HG03095 (cell line): ENCODE results near the gene ZNF816.
"Not testable (repeated sequence)": the region's sequence is repeated elsewhere in the genome, so short reads cannot be mapped to it uniquely, and the experiment has no call there.

ENCODE experiments used
- ATAC-seq: cut with Tn5 transposase; IDR thresholded peaks from one replicate; pipeline ENCODE4 v1.9.1; 2021; ENCODE audit warnings: moderate library complexity; ENCODE audit not compliant: unreplicated experiment

The ZNF816 gene

DNA sequence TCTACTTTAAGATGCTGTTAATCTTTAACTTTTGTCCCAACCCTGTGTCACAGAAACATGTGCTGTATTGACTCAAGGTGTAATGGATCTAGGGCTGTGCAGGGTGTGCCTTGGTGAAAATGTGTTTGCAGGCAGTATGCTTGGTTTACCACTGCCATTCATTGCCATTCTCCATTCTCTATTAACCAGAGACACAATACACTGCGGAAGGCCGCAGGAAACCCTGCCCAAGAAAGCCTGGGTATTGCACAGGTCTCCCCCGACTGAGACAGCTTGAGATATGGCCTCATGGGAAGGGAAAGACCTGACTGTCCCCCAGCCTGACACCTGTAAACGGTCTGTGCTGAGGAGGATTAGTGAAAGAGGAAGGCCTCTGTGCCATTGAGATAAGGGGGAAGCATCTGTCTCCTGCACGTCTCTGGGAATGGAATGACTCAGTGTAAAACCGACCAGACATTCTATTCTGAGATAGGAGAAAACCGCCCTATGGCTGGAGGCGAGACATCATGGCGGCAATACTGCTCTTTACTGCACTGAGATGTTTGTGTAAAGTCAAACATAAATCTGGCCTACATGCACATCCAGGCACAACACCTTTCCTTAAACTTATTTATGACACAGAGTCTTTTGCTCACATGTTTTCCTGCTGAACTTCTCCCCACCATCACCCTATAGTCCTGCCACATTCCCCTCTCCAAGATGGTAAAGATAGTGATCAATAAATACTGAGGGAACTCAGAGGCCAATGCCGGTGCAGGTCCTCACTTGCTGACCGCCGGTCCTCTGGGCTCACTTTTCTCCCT lies 26.3 kb downstream of the ZNF816 start:
- ATAC-seq: no peak

DNA sequence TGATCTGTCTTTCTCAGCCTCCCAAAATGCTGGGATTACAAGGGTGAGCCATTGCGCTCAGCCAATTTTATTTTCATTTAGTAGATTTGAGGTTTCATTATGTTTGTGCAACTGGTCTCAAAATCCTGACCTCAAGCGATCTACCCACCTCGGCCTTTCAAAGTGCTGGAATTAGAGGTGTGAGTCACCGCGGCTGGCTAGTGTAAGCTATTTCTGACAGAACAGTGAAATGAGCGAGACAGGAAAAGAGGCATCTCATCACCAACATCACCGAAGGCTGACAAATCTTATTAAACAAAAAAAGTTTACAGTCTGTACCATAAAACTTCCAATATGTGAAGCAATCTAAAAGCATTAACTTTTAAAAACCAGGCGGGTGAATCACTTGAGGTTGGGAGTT lies 27.2 kb downstream of the ZNF816 start:
- ATAC-seq: no peak

DNA sequence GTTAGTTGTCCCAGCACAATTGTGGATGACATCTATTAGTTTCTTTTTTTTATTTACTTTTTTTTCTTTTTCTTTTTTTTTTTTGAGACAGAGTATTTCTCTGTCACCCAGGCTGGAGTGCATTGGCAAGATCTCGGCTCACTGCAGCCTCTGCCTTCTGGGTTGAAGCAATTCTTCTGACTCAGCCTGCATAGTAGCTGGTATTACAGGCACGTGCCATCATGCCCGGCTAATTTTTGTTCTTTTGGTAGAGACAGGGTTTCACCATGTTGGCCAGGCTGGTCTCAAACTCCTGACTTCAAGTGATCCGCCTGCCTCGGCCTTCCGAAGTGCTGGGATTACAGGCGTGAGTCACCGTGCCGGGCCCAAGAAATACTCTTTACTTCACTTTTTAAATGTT lies 38.0 kb downstream of the ZNF816 start:
- not testable (repeated sequence) for ATAC-seq

DNA sequence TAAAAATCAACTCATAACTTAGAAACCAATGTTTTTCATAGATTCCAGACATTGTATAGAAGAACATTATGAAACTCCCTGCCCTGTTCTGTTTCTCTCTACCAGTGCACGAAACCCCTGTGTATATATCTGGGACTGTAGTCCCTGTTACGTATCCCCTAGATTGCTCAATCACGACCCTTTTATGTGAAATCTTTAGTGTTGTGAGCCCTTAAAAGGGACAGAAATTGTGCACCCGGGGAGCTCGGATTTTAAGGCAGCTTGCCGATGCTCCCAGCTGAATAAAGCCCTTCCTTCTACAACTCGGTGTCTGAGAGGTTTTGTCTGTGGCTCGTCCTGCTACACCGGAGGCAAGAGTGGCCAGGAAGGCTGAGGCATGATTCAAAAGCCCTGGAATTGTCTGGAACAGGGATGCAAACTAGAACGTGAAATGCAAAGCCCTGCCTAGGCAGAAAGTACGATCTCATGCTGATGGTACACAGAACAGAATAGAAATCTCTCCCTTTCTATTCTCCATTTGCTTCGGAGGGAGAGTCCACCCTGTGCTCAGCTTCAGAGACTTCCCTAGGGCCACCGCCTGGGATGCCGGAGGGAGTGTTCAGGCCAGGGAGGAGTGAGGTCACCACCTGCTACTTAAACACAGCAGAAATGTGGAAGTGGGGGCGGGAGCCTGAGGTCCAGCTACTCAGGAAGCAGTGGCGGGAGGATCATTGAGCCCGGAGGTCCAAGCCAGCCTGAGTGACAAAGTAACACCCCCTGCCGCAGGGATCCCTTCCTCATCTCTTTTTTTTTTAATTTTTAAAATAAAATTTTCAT lies 38.7 kb downstream of the ZNF816 start:
- no peak for ATAC-seq

DNA sequence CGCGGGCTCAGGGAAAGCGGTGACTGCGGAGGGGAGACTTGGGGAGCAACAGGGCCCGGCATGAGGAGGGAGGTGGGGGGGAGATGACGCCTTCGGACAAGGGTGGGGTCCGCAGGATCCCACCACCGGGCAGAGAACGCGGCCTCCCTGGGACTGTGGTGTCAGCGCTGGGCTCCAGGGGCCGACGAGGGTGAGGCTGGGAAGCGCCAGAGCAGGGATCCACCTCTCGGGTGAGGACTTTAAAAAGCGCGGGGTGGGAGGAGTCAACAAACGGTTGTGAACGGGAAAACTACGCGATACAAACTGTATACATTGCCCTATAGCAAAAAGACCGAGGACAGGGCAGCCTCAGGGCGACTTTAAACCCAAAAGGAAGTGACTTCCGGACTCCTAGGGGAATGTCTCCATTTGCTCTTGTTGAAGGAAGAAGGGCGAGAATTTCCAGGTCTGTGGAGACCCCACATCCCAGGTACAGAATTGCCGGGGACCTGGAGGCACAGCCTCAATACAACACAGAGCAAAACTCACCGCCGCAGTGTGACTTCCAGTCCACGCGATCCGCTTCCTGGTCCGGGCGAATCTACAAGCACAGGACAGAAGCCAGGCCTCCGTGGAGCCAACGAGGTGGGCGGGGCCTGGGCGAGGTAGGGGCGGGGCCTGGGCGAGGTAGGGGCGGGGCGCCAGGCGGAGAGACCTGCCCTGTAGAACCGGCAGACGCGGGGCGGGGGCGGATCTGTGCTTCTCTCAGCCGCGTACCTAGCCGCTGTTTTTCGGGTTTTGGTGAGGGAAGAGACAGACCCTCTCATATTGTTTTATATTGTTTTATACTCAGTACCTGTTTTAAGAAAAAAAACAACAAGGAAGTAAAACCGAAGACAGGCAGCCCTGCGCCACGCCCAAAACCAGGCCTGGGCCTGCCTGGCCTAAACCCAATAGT lies 39.6 kb downstream of the ZNF816 start, which contains the start of gene ZNF888:
ZNF888 (minus strand) TSS at position 588 of the 937 bp plus-strand sequence. CDS start 5,555 bp downstream, outside the sequence.
- peak; percentile 90 for ATAC-seq

- no peak for ATAC-seq
Observed at GRCh38 chr19:52917531-52917930, 45.1 kb downstream of the ZNF816 start.

GRCh38 chr19:52910648-52911047 lies 52.0 kb downstream of the ZNF816 start:
- no peak for ATAC-seq

DNA sequence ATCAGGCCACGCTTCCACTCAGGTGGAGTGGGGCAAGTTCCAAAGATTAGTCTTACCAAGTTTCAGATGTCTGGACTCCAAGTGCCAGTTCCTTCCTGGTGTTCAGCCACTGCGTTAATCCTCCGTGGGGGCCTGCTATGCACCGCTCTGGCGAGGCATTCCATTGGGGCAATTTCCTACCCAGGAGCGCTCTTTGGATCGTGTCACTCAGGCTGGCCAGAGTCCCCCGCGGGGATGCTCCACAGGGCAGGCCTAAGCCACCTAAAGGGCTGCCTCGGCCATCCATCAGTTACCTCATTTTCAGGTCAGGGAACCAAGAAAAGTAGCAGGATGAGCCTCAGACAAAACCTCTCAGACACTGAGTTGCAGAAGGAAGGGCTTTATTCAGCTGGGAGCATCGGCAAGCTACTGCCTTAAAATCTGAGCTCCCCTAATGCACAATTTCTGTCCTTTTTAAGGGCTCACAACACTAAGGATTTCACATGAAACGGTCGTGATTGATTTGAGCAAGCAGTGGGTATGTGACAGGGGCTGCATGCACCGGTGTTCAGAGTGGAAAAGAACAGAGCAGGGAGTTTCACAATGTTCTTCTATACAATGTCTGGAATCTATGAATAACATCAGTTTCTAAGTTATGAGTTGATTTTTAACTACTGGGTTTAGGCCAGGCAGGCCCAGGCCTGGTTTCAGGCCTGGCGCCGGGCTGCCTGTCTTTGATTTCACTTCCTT lies 58.5 kb downstream of the ZNF816 start:
- ATAC-seq: not testable (repeated sequence)

GRCh38 chr19:52901842-52902241 lies 60.8 kb downstream of the ZNF816 start:
- no peak for ATAC-seq
